BLaER1 (cell line): Measurements from ENCODE around the gene KIF18B.
A peak's percentile ranks its signal among the peaks of the same experiment; 100 is the strongest.

Source experiments
- H3K27ac ChIP-seq: shearing (Covaris generic); formaldehyde crosslinking; 2 replicates; pipeline ENCODE4 v1.8.1; 2022
- H3K27me3 ChIP-seq: shearing (Covaris generic); formaldehyde crosslinking; 2 replicates; pipeline ENCODE4 v1.8.1; 2022
- H3K36me3 ChIP-seq: shearing (Covaris generic); formaldehyde crosslinking; 2 replicates; pipeline ENCODE4 v1.8.1; 2022
- H3K4me1 ChIP-seq: shearing (Covaris generic); formaldehyde crosslinking; 2 replicates; pipeline ENCODE4 v1.8.1; 2022
- H3K4me2 ChIP-seq: shearing (Covaris generic); formaldehyde crosslinking; 2 replicates; pipeline ENCODE4 v1.8.1; 2022
- H3K4me3 ChIP-seq: shearing (Covaris generic); formaldehyde crosslinking; 2 replicates; pipeline ENCODE4 v1.8.1; 2022
- H3K9ac ChIP-seq: shearing (Covaris generic); formaldehyde crosslinking; 2 replicates; pipeline ENCODE4 v1.8.1; 2022
- H3K9me3 ChIP-seq: shearing (Covaris generic); formaldehyde crosslinking; 2 replicates; pipeline ENCODE4 v1.8.1; 2022
- H4K20me1 ChIP-seq: shearing (Covaris generic); formaldehyde crosslinking; 2 replicates; pipeline ENCODE4 v1.8.1; 2022
- Cebpa-rat ChIP-seq: shearing (Covaris generic); IDR thresholded peaks from 2 replicates; pipeline ENCODE4 v1.8.1; 2022

KIF18B gene

DNA sequence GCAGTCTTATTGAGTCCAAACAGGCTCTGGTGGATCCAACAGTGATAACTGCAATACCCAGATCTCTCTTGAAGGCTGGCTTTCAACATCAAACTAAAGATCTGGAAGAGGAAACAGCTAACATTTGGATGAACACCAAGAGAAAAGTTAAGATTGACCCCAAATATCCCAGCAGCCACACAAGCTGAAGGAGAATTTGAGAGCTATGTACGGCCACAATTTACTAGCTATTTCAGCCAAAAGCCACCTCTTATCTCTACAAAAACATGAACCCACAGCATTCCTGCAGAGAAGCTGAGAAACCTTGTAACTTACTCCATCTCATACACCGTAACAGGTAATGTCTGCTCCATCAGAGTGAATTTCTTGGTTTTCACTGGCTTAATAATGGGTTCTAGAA lies 62.6 kb downstream of the KIF18B start:
- H3K36me3 ChIP-seq = peaks cover 97% of the 10 kb centered on the region
- no peak overlapping the region for H3K4me2 ChIP-seq
- peaks cover 57% of the 10 kb centered on the region for H4K20me1 ChIP-seq
- H3K27ac ChIP-seq = no peak overlapping the region
- H3K4me1 ChIP-seq = peaks cover 17% of the 10 kb centered on the region
- no peaks in the 10 kb centered on the region for H3K27me3 ChIP-seq
- no peak overlapping the region for H3K9ac ChIP-seq
- H3K9me3 ChIP-seq = no peaks in the 10 kb centered on the region
- no peak overlapping the region for H3K4me3 ChIP-seq
- no peak for TF ChIP-seq Cebpa-rat

DNA sequence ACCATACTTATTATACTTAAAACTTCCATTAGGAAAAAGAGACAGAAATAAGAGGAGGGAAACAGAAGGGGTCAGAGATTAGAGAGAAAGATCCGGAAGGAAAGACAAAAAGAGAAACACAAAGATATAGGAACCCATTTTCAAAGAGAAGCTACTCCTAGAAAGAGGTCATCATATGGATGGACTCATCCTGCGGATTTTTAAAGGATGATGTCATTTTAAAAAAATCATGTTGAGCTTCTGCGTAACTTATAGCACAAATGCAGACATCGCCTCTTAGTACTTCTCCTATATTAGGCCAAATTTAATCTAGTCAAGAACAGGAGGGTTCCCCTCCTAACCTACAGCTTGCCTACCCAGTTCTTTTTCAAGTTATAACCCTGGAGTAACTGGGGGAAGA lies 66.4 kb downstream of the KIF18B start:
- Histone ChIP-seq H3K9me3 (no peaks in the 10 kb centered on the region), H3K27me3 (no peaks in the 10 kb centered on the region), H3K36me3 (peaks cover 93% of the 10 kb centered on the region), H3K9ac (no peak overlapping the region), H3K4me2 (no peak overlapping the region), H3K4me3 (no peak overlapping the region), H4K20me1 (peaks cover 19% of the 10 kb centered on the region), H3K4me1 (0 out of 2 replicates have a peak, but pooled peaks cover under 1% of the 10 kb centered on the region), H3K27ac (no peak overlapping the region)
- no peak for TF ChIP-seq Cebpa-rat

DNA sequence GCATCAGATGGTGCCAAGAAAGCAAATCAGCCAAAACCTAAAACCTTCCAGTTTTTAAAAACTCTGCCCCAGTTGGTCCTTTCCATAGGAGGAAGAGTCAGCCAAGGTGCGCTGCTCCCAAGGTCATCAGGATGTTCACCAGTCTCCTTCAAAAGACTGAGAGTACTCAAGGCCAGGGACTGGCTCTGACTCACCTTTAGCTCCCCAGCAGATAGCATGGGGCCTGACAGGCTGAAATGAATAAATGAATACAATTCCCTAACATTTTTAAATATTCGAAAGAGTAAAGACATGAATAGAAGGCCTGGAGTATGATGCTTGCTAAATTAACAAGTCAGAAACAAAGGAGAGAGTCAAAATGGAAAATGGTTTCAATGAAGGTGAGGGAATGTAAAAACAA lies 67.5 kb downstream of the KIF18B start:
- Histone ChIP-seq H3K9me3 (no peaks in the 10 kb centered on the region), H3K4me3 (no peak overlapping the region), H3K9ac (peak overlapping the region; percentile 10; the same call in 1 of the 2 replicates), H4K20me1 (peaks cover 13% of the 10 kb centered on the region; the same call in 1 of the 2 replicates), H3K27me3 (no peaks in the 10 kb centered on the region), H3K27ac (no peak overlapping the region), H3K36me3 (peaks cover 94% of the 10 kb centered on the region), H3K4me2 (no peak overlapping the region), H3K4me1 (peaks cover 7% of the 10 kb centered on the region; the same call in 1 of the 2 replicates)
- TF ChIP-seq Cebpa-rat = no peak

DNA sequence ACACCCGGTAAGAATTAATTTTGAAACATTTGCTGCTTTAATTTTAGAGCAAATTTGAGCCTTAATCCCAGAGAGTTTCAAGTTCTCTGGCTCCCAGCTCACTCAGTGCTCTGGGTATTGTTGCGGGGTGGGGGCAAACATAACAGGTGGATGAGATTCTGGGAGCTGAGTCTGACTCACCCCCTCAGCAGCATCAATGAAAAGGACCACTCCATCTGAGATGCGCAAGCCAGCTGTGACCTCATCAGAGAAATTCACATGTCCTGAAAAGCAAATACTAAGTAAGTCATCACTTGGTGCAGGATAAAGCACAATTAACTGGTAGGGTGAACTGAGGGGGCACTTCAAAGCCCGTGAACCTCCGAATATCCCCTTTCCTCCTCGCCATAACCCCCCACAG lies 68.2 kb downstream of the KIF18B start:
- no peak overlapping the region for H3K27ac ChIP-seq
- H3K9ac ChIP-seq = 0 out of 2 replicates have a peak overlapping the region, but pooled peaks have one; percentile 10
- H4K20me1 ChIP-seq = peaks cover 13% of the 10 kb centered on the region; the same call in 1 of the 2 replicates
- no peaks in the 10 kb centered on the region for H3K27me3 ChIP-seq
- peaks cover 94% of the 10 kb centered on the region for H3K36me3 ChIP-seq
- TF ChIP-seq Cebpa-rat = no peak
- H3K4me3 ChIP-seq = no peak overlapping the region
- peaks cover 7% of the 10 kb centered on the region; the same call in 1 of the 2 replicates for H3K4me1 ChIP-seq
- no peak overlapping the region for H3K4me2 ChIP-seq
- H3K9me3 ChIP-seq = no peaks in the 10 kb centered on the region

DNA sequence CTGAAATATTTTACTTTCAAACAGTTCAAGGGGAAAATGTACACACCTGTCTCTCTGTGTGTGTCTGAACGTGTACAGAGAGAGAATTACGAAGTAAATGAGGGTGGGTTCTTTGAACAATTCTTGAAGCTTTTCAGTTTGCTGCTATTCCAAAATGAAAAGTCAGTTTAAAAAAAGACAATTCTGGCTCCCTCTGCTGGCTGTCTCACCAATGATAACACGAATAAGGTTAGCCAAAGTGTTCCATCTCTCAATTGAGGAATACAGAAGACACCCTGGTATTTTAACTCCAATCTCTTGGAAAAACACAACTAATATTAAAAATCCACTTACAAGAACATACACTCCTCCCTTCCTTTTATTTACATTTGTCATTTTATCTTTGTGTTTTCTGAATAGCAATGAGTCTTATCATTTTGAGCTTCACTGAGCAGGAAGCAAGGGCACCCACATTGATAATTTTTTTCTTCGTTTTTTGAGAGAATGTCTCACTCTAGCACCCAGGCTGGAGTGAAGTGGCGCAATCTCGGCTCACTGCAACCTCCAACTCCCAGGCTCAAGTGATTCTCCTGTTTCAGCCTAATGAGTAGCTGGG lies 68.8 kb downstream of the KIF18B start:
- TF ChIP-seq Cebpa-rat = no peak
- Histone ChIP-seq H3K4me2 (no peak overlapping the region), H3K4me1 (peaks cover 7% of the 10 kb centered on the region; the same call in 1 of the 2 replicates), H3K36me3 (peaks cover 94% of the 10 kb centered on the region), H3K27me3 (no peaks in the 10 kb centered on the region), H4K20me1 (peaks cover 13% of the 10 kb centered on the region; the same call in 1 of the 2 replicates), H3K27ac (no peak overlapping the region), H3K9me3 (no peaks in the 10 kb centered on the region), H3K9ac (no peak overlapping the region), H3K4me3 (no peak overlapping the region)

DNA sequence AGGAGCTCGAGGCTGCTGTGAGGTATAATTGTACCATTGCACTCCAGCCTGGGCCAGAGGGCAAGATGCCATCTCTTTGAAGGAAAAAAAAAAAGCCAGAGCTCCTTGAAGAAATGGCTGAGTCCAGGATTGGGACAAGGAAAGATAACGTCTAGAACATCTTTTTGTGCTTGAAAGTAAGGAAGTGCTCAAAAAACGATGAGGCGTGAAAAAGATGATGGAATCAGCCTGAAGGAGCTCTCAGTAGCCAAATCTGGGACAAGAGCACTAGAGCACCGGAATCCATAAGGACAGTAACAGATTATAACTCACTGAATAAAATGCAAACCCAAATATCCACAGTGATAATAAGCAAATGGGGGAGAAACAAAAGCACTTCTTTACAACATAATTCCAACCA lies 70.5 kb downstream of the KIF18B start:
- no peak overlapping the region for H3K4me2 ChIP-seq
- H3K27me3 ChIP-seq = no peaks in the 10 kb centered on the region
- peaks cover 10% of the 10 kb centered on the region; the same call in 1 of the 2 replicates for H4K20me1 ChIP-seq
- H3K9me3 ChIP-seq = no peaks in the 10 kb centered on the region
- H3K36me3 ChIP-seq = peaks cover 94% of the 10 kb centered on the region
- peaks cover 7% of the 10 kb centered on the region; the same call in 1 of the 2 replicates for H3K4me1 ChIP-seq
- H3K27ac ChIP-seq = no peak overlapping the region
- no peak for TF ChIP-seq Cebpa-rat
- no peak overlapping the region for H3K9ac ChIP-seq
- no peak overlapping the region for H3K4me3 ChIP-seq

DNA sequence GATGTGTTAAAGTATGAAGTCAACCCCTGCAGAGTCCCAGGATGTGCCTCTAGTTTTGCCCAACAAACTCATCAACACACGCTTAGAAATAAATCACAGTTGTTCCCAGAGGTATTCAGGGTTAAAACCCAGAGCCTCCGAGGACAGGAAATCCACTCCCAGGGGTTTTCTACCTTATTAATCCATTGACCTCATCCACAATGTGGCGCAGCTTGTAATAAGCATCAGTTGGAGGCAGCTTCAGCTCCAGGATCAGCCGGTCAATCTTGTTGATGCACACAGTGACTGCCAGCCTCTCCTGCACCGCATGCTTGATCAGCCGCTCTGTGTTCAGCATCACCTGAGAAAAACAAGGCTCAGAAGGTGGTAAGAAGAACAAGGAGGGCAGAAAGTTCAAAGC lies 71.8 kb downstream of the KIF18B start:
- no peaks in the 10 kb centered on the region for H3K27me3 ChIP-seq
- peaks cover 7% of the 10 kb centered on the region; the same call in 1 of the 2 replicates for H3K4me1 ChIP-seq
- 0 out of 2 replicates have a peak overlapping the region, but pooled peaks have one; percentile 1 for H3K4me2 ChIP-seq
- TF ChIP-seq Cebpa-rat = no peak
- peaks cover 95% of the 10 kb centered on the region for H3K36me3 ChIP-seq
- no peak overlapping the region; the same call in 1 of the 2 replicates for H3K9ac ChIP-seq
- no peak overlapping the region for H3K4me3 ChIP-seq
- no peaks in the 10 kb centered on the region for H3K9me3 ChIP-seq
- H3K27ac ChIP-seq = no peak overlapping the region
- no peaks in the 10 kb centered on the region for H4K20me1 ChIP-seq
